Activated CD4-positive, alpha-beta T cell treated with anti-CD3 and anti-CD28 coated beads, Interleukin-2, amount 10 ng/mL, durations not matched to agents 24 days and 14 days (primary cell): ENCODE data around the gene BPI. TPM values are rescaled to one million over a fixed set of nuclear protein-coding genes. Genes with fewer than 3 reads are reported as not detected.
"Not testable (repeated sequence)": the region's sequence is repeated elsewhere in the genome, so short reads cannot be mapped to it uniquely, and the experiment has no call there.

Experiments
- DNase-seq: peaks from one replicate; pipeline ENCODE4 v3.0.0; 2022
- H3K27ac Mint-ChIP-seq: one replicate; pipeline ENCODE4 v1.8.0; 2022; ENCODE audit warnings: mild to moderate bottlenecking, mixed read lengths
- H3K27me3 Mint-ChIP-seq: one replicate; pipeline ENCODE4 v1.8.0; 2022; ENCODE audit warnings: mixed read lengths
- H3K36me3 Mint-ChIP-seq: one replicate; pipeline ENCODE4 v1.8.0; 2022; ENCODE audit warnings: low read depth, mild to moderate bottlenecking, mixed read lengths
- H3K4me1 Mint-ChIP-seq: one replicate; pipeline ENCODE4 v1.8.0; 2021; ENCODE audit warnings: mixed read lengths
- H3K4me3 Mint-ChIP-seq: one replicate; pipeline ENCODE4 v1.8.0; 2022; ENCODE audit warnings: mild to moderate bottlenecking, moderate library complexity, mixed read lengths
- H3K9me3 Mint-ChIP-seq: one replicate; pipeline ENCODE4 v1.8.0; 2021; ENCODE audit warnings: mixed read lengths
- intact Hi-C: fragments of 100-400 bp; cut with micrococcal nuclease; formaldehyde crosslinking; loops from one replicate; pipeline ENCODE4 v1.15.1; 2023
- total RNA-seq: library from RNA; stranded (reverse); gene quantifications from 2 replicates; pipeline ENCODE4 v1.2.3, GENCODE V29; 2022

The BPI gene
- total RNA-seq, 1 donor from 2014 or later: not detected

DNA sequence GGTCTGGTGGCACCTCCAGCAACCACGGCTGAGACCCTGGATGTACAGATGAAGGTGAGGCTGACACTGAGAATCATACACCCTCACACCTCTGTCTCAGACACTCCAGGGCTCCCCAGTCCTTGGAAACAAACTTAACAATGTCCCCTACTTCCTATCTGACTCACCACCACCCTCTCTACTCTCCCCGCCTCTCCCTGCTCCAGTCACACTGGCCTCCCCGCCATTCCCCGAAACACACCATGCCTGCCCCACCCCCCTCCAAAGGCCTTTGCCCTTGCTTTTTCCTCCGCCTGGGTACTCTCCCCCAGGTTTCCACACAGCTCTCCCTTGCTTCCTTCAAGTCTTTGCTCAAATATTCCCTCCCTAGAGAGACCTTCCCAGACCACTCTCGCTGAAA is 16.3 kb downstream of the BPI start:
- H3K4me1 Mint-ChIP-seq: no peaks in the 10 kb centered on the region
- H3K36me3 Mint-ChIP-seq: no peaks in the 10 kb centered on the region
- H3K9me3 Mint-ChIP-seq: no peaks in the 10 kb centered on the region
- no peak overlapping the region for H3K4me3 Mint-ChIP-seq
- intact Hi-C loops: no loop called here
- H3K27me3 Mint-ChIP-seq: peaks cover 11% of the 10 kb centered on the region
- DNase-seq: no peak
- no peak overlapping the region for H3K27ac Mint-ChIP-seq

- H3K4me1 Mint-ChIP-seq: no peaks in the 10 kb centered on the region
- no peak overlapping the region for H3K27ac Mint-ChIP-seq
- H3K9me3 Mint-ChIP-seq: no peaks in the 10 kb centered on the region
- peaks cover 9% of the 10 kb centered on the region for H3K27me3 Mint-ChIP-seq
- intact Hi-C loops: no loop called here
- no peaks in the 10 kb centered on the region for H3K36me3 Mint-ChIP-seq
- H3K4me3 Mint-ChIP-seq: no peak overlapping the region
- no peak for DNase-seq
Observed at GRCh38 chr20:38321959-38322598, 18.1 kb downstream of the BPI start.

DNA sequence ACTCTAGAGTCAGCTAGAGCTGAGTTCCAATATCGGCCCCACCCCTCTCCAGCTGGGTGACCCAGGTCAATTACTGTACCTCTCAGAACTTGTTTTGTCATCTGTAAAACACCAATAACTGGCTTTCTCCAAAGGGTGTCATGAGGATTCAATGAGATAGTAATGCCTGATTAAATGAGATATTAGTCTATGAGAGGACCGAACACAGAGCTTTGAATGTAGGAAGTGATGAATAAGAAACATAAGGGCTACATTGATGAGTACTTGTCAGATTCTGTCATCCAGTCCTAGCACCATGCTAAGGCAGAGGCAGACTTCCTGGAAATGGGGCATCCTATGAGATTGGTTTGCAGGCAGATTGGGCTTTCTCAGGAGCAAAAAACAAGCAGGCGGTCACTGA is 20.2 kb downstream of the BPI start:
- Mint-ChIP-seq H3K4me1 (no peaks in the 10 kb centered on the region), H3K27ac (no peak overlapping the region), H3K9me3 (no peaks in the 10 kb centered on the region), H3K27me3 (peaks cover 9% of the 10 kb centered on the region), H3K36me3 (no peaks in the 10 kb centered on the region), H3K4me3 (no peak overlapping the region)
- intact Hi-C loops: no loop called here
- DNase-seq: no peak

DNA sequence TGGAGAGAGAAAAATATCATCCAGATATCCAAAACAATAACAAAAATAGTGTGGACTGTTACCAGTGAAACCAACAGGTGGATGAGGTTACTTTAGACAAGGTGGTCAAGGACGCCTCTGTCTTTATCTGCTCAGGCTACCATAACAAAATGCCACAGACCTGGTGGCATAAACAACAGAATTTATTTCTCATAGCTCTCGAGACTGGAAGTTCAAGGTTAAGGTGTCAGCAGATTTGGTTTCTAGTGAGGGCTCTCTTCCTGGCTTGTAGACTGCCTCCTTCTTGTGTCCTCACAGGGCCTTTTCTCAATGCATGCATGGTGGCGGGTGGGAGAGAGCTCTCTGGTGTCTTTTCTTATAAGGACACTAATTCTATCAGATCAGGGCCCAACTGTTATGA is 21.2 kb downstream of the BPI start:
- intact Hi-C loops: no loop called here
- Mint-ChIP-seq H3K27ac (no peak overlapping the region), H3K36me3 (no peaks in the 10 kb centered on the region), H3K4me3 (no peak overlapping the region), H3K9me3 (no peaks in the 10 kb centered on the region), H3K4me1 (no peaks in the 10 kb centered on the region), H3K27me3 (peaks cover 9% of the 10 kb centered on the region)
- no peak for DNase-seq

- Mint-ChIP-seq H3K27me3 (peaks cover 7% of the 10 kb centered on the region), H3K36me3 (no peaks in the 10 kb centered on the region), H3K4me3 (no peak overlapping the region), H3K4me1 (no peaks in the 10 kb centered on the region), H3K27ac (no peak overlapping the region), H3K9me3 (no peaks in the 10 kb centered on the region)
- intact Hi-C loops: no loop called here
- no peak for DNase-seq
Observed at GRCh38 chr20:38325905-38326304, 21.9 kb downstream of the BPI start.

DNA sequence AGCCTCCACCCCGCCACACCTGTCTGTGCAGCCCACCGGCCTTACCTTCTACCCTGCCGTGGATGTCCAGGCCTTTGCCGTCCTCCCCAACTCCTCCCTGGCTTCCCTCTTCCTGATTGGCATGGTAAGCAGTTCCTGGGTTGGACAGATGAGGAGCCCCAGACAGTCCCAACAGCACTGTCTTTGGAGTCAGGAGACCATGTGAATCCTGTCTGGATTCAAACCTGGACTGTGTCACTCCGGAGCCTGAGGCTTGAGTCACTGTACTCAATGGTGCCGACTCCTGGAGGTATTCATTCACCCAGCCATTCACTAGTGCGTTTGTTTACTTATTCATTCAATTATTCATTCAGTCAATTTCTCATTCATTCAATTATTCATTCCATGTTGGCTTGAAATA is 22.4 kb downstream of the BPI start:
- Mint-ChIP-seq H3K36me3 (no peaks in the 10 kb centered on the region), H3K4me3 (no peak overlapping the region), H3K9me3 (no peaks in the 10 kb centered on the region), H3K4me1 (no peaks in the 10 kb centered on the region), H3K27ac (no peak overlapping the region), H3K27me3 (peaks cover 6% of the 10 kb centered on the region)
- intact Hi-C loops: no loop called here
- DNase-seq: no peak

DNA sequence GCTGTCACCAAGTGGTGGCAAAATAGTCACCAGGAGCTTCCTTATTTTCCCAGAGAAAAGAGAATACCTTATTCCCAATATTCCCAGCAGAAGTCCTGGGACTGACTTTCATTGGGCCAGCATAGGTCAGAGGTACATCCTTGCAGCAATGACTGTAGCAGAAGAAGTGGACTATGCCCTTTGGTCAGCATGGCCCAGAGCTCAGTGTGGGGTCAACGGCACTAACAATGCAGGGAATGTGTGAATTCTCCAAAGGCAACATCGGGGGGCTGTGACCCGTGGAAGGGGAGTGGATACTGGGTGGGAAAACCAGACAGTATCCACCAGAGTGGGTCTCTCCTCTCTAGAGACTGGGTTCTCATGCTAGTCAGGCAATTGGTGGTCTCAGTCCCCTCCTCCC is 26.7 kb downstream of the BPI start:
- Mint-ChIP-seq H3K27me3 (peaks cover 3% of the 10 kb centered on the region), H3K4me3 (no peak overlapping the region), H3K4me1 (no peaks in the 10 kb centered on the region), H3K27ac (no peak overlapping the region), H3K9me3 (no peaks in the 10 kb centered on the region), H3K36me3 (no peaks in the 10 kb centered on the region)
- intact Hi-C loops: no loop called here
- no peak for DNase-seq

DNA sequence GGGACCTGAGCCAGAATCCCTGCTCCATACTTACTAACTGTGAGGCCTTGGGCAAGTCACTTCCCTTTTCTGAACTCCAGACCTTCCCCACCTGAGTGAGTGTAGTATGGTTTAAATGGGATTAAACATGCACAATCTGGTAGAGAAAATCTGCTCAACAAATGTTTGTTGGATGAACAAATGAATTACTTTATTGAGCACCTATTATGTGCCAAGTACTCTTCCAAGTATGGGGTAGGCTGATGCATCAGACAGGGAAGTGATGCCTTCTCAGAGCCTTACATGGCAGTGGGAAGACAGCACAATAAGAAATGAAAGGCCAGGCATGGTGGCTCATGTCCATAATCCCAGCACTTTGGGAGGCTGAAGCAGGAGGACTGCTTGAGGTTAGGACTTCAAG is 27.3 kb downstream of the BPI start:
- H3K27ac Mint-ChIP-seq: no peak overlapping the region
- H3K4me3 Mint-ChIP-seq: no peak overlapping the region
- H3K4me1 Mint-ChIP-seq: no peaks in the 10 kb centered on the region
- no peak for DNase-seq
- H3K27me3 Mint-ChIP-seq: peaks cover 5% of the 10 kb centered on the region
- no peaks in the 10 kb centered on the region for H3K36me3 Mint-ChIP-seq
- H3K9me3 Mint-ChIP-seq: no peaks in the 10 kb centered on the region
- intact Hi-C loops: no loop called here

GRCh38 chr20:38331814-38332213 is 27.9 kb downstream of the BPI start:
- no peak for DNase-seq

DNA sequence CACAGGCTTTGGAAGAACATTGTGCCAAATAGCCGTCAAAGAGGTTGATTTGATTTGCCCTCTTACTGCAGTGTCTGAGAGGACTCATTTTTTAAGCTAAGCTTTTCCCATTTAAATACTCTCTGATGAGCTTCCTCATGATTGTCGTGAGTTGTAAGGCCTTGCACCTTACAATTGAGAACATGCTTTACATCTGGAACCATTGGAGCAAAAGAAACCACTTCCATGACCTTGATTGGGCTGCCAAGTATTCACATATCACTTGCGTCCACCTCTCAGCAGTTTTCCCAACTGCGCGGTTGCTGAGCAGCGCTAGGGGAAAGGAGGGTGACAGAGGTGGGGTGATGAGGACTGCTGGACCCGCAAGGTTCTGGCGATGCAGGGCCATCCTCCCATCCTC is 30.1 kb downstream of the BPI start:
- H3K9me3 Mint-ChIP-seq: peaks cover 7% of the 10 kb centered on the region
- H3K4me1 Mint-ChIP-seq: no peaks in the 10 kb centered on the region
- H3K27me3 Mint-ChIP-seq: peaks cover 9% of the 10 kb centered on the region
- no peak for DNase-seq
- H3K36me3 Mint-ChIP-seq: no peaks in the 10 kb centered on the region
- no peak overlapping the region for H3K4me3 Mint-ChIP-seq
- no peak overlapping the region for H3K27ac Mint-ChIP-seq
- intact Hi-C loops: no loop called here

More at GRCh38 chr20:38331814-38332213, 27.9 kb downstream of the BPI start:
- intact Hi-C loops: no loop called here
- Mint-ChIP-seq H3K27me3 (peaks cover 7% of the 10 kb centered on the region), H3K4me3 (no peak overlapping the region), H3K4me1 (no peaks in the 10 kb centered on the region), H3K27ac (no peak overlapping the region), H3K9me3 (no peaks in the 10 kb centered on the region), H3K36me3 (no peaks in the 10 kb centered on the region)

GRCh38 chr20:38336726-38337125 is 32.8 kb downstream of the BPI start:
- no peak overlapping the region for H3K4me3 Mint-ChIP-seq
- peaks cover 7% of the 10 kb centered on the region for H3K9me3 Mint-ChIP-seq
- H3K36me3 Mint-ChIP-seq: no peaks in the 10 kb centered on the region
- DNase-seq: no peak
- no peaks in the 10 kb centered on the region for H3K4me1 Mint-ChIP-seq
- H3K27me3 Mint-ChIP-seq: peaks cover 7% of the 10 kb centered on the region
- no peak overlapping the region for H3K27ac Mint-ChIP-seq
- intact Hi-C loops: no loop called here

DNA sequence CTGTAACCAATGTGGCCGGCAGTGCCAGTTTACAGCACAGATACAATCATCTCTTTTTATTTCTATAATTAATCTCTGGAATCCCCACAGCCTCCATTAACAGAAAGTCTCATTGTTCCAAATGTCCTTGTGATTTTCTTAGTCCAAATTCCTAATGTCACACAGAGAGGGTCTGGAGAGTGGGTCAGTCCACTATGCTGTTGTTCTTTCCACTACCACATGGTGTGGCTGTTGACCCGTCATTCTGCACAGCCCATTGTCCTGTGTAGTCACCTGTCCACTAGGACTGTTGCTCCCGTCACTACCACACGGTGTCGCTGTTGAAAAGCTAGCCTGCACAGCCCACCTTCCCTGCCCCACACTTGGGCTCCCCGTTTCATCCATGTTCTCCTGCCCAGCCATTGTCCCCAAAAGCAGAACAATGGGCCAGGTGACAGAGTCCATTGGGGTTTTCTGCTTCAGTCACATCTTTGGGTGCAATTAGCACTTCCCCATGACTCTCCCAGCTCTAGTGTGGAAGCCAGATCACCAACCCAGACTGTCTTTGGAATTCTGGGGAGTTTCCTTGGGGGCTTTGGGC is 33.7 kb downstream of the BPI start:
- H3K4me1 Mint-ChIP-seq: no peaks in the 10 kb centered on the region
- peaks cover 7% of the 10 kb centered on the region for H3K9me3 Mint-ChIP-seq
- intact Hi-C loops: no loop called here
- DNase-seq: no peak
- H3K27me3 Mint-ChIP-seq: peaks cover 5% of the 10 kb centered on the region
- no peak overlapping the region for H3K4me3 Mint-ChIP-seq
- no peak overlapping the region for H3K27ac Mint-ChIP-seq
- H3K36me3 Mint-ChIP-seq: no peaks in the 10 kb centered on the region

GRCh38 chr20:38338849-38339520 is 35.0 kb downstream of the BPI start:
- Mint-ChIP-seq H3K4me1 (no peaks in the 10 kb centered on the region), H3K27ac (no peak overlapping the region), H3K4me3 (no peak overlapping the region), H3K36me3 (no peaks in the 10 kb centered on the region), H3K9me3 (peaks cover 7% of the 10 kb centered on the region), H3K27me3 (peaks cover 5% of the 10 kb centered on the region)
- intact Hi-C loops: no loop called here
- no peak for DNase-seq

- DNase-seq, intact Hi-C loops, H3K36me3 Mint-ChIP-seq, H3K4me3 Mint-ChIP-seq, H3K9me3 Mint-ChIP-seq, H3K4me1 Mint-ChIP-seq, H3K27me3 Mint-ChIP-seq, H3K27ac Mint-ChIP-seq: not testable (repeated sequence)
Observed at GRCh38 chr20:38339521-38339896, 35.6 kb downstream of the BPI start.

DNA sequence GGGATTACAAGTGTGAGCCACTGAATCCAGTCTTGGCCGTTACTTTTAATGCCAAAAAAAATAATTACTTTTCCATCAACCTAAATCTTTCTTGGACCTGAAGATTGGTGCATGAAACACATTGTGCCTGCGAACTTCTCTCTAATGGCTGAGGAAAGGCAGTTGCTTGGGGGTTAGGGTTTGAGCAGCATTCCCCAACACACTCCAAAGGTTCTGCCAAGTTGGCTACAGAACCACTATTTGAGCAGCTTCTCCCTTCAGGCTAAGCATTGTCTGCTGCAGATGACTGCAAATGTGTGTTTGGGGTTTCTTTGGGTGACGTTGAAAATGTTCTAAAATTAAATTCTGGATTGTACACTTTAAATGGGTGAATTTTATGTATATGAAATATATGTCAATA is 36.0 kb downstream of the BPI start:
- no peak for DNase-seq
- H3K4me3 Mint-ChIP-seq: no peak overlapping the region
- H3K27ac Mint-ChIP-seq: no peak overlapping the region
- peaks cover 5% of the 10 kb centered on the region for H3K27me3 Mint-ChIP-seq
- no peaks in the 10 kb centered on the region for H3K4me1 Mint-ChIP-seq
- intact Hi-C loops: no loop called here
- peaks cover 7% of the 10 kb centered on the region for H3K9me3 Mint-ChIP-seq
- no peaks in the 10 kb centered on the region for H3K36me3 Mint-ChIP-seq
